HG03432 (cell line): Measurements from ENCODE around the gene FGGY.
A peak's percentile ranks its signal among the peaks of the same experiment; 100 is the strongest.

ENCODE experiments used
- ATAC-seq: cut with Tn5 transposase; IDR thresholded peaks from one replicate; pipeline ENCODE4 v1.9.1; 2021; ENCODE audit warnings: mild to moderate bottlenecking, moderate library complexity; ENCODE audit not compliant: unreplicated experiment

FGGY gene

DNA sequence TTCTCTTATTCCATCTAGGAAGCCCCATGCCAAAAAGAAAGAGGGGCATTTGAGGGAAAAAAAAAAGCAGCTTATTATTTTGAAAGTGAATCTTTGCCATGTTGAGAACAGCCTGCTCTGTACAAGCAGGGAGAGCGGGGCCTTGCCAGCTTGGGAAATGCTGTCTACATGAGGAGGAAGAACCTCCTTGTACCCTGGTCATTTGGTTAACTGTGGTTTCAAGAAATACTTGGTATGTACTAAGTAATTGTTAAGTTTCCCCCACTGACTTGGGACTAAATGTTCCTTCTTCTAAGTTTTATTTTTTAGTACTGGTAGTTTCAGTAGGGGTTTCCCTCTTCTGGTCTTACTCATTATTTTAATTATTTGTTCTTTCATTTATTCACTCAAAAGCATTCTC lies 373.8 kb downstream of the FGGY start:
- no peak for ATAC-seq

GRCh38 chr1:59671066-59671952 lies 374.4 kb downstream of the FGGY start:
- ATAC-seq: no peak

- ATAC-seq: no peak
Observed at GRCh38 chr1:59671953-59672305, 375.0 kb downstream of the FGGY start.

DNA sequence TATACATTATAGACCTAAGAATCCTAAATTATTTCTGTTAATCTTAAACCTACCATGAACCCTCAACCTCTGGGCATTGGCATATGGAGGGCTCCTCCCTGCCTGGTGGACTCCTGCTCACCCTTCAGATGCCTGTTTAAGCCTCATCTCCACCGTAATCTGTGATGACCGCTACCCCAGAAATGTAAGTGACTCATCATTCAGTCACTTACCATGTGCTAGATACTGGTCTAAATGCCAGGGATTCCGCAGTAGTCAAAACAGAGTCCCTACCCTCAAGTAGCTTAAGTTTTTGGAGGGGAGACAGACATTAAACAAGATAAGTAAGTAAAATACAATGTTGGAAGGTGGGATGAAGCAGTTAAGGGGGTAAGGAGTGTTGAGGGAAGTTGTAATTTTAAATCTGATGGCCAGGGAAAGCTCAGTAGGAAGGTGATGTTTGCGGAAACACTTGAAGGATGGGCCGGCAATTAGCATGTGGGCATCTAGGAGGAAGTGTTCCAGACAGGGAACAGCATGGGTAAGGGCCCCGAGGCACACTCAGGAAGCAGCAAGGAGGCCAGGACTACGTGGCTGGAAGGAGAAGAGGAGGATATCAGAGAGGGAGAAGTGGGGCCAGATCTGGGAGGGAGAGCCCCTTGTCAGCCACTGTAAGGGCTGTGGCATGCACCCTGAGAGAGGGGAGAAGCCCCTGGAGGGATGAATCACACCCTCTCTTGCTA lies 376.1 kb downstream of the FGGY start:
- peak; percentile 44 for ATAC-seq

DNA sequence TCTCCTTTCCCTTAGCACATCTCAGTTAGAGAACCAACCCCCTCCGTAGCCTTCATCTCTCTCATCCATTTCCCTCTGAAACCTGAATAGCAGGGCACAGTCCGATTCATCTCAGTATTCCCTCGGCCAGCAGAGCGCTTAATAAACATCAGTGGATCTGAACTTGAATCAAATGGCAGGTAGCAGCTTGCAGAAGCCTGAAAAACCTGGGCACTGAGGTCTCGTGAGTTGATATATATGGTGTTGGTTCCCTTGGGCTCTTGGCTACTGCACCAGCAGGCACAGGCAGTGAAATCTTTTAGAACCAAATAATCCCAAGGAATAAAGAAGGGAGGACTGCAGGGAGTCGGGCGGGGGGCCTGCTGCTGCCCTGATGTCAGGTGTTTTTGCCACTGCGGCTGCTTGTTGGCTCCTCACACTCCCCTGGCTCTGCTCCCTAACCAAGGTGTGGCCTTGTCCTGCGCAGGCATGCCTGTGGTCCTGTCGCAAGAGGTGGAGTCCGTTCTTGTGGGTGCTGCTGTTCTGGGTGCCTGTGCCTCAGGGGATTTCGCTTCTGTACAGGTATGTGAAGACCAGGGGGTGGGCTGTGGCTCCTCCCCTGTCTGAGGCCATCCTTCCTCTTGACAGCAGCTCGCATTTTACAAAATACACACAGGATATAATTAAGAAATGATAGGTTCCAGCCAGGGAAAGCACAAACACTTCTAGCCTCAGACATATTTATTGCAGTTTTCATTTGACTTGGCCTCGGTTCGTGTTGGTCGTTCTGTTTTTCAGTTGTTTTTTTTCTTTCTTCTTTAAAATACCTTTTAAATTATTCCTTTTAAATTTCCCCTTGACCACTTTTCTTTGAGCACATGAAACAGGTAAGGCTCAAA lies 376.9 kb downstream of the FGGY start:
- ATAC-seq: no peak

DNA sequence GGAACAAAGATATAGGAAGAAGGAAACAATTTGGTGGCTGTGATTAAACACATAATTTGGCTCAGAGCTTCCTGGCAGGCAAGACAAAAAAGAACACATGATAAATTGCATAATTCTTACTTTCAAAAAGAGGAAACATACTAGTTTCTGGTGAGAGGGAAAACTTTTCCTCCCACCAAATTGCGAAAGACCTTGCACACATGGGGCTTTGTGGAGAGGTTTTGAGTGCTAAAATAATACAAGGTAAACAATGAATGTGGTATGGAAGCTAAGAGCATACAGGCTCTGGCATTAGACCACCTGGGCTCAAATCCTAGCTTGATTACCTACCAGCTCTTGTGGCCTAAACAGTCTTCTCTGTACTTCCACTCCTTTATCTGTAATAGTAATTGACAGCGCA lies 377.7 kb downstream of the FGGY start:
- ATAC-seq: no peak

DNA sequence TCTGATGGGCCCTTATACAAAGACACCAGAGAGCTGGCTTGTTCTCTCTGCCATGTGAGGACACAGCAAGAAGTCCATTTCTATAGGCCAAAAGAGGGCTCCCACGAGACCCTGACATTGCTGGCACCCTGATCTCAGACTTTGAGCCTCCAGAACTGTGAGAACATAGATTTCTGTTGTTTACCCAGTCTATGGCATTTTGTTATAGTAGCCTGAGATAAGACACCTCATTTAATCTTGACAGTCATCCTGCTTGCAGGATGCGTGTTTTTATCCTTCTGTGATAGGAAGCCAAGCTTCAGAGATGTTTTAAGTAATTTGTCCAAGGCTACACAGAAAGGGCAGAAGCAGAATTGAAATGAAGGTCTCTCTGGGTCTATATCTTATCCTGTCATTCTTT lies 379.0 kb downstream of the FGGY start:
- no peak for ATAC-seq

- ATAC-seq: no peak
Observed at GRCh38 chr1:59678040-59678439, 381.1 kb downstream of the FGGY start.

DNA sequence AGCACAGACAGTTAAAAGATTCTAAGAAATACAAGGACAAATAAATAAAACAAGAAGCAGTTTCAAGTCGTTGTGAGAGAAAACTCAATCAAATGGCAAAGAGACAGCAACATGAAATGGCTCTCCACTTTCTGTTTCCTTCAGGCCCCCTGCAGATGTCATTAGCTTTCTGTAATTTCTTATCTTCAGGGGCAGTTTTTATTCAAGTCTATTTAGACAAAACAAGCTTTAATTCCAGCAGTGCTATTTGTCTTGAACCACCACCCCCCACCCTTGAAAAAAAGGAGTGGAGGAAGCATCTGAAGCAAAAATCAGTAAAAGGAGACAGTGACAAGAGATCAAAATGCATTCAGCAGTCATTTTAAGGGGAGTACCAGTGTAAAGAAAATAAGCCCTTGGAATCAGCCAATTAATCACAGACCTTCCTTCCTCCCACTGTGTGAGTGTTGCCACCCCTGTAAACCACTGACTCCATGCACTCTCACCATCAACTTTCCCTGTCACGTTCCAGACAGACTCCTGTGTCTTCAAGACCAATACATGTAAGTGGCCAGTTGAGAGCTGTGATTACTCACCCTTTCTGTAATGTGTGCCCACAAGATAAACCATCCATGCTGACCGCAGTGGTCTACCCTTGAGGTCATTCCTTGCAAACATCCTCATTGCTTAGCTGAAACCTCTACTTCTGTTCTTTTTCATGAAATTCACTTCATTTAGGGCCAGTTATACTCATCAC lies 381.8 kb downstream of the FGGY start:
- no peak for ATAC-seq

DNA sequence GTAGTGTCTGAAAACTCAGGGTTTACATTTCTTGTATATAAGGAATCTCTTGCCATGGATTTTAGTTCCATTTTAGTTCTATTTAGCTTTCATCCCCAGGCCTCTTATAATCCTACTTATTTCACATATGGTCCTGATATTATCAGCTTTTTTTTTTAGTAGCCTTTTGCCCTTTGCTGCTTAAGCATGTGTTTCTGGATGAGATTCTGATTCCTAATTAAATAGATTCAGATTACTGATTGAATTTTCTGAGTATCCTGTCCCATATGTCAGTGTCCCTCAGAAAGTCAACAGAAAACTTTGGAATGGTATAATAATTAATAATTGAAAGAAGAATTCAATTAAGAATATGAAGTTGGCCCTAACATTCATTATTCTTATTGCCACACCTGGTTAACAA lies 383.1 kb downstream of the FGGY start:
- no peak for ATAC-seq

GRCh38 chr1:59682396-59683080 lies 385.6 kb downstream of the FGGY start:
- no peak for ATAC-seq

- ATAC-seq: no peak
Observed at GRCh38 chr1:59683197-59683596, 386.3 kb downstream of the FGGY start.

GRCh38 chr1:59684698-59685097 lies 387.8 kb downstream of the FGGY start:
- ATAC-seq: no peak

- no peak for ATAC-seq
Observed at GRCh38 chr1:59685101-59685500, 388.2 kb downstream of the FGGY start.

DNA sequence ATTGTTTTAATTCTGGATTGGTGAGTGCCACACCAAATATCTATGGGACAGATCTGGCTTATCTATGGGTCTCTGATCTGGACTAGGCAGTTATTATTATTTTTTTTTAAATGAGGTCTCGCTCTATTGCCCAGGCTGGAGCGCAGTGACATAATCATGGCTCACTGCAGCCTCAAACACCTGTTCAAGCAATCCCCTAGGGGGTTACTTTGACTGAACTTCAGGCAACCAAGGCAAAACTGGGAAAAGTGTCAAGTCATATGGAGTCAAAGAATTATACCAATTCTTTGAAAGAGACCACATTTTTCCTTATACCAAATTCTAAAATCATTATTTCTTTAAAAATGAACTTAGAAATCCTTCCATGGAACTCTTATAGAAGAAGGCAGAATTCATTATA lies 388.8 kb downstream of the FGGY start:
- no peak for ATAC-seq

GRCh38 chr1:59686170-59686569 lies 389.3 kb downstream of the FGGY start:
- ATAC-seq: no peak

DNA sequence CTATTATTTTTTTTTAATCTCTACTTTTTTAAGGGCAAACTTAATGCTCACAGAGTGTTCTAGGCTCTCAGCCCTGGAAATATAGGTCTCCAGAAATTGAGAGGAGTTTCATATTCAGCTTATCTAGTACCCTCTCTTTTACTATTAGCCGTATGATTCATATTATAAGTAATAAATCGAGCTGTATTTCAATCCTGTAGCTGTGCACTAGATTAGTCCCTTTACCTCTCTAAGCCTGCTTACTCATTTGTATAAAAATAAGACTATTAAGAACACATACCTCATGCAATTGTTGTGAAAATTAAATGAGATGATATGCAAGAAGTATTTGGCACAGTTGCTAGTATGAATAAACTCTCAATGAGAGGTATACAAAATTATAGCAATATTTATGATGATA lies 389.7 kb downstream of the FGGY start:
- no peak for ATAC-seq

DNA sequence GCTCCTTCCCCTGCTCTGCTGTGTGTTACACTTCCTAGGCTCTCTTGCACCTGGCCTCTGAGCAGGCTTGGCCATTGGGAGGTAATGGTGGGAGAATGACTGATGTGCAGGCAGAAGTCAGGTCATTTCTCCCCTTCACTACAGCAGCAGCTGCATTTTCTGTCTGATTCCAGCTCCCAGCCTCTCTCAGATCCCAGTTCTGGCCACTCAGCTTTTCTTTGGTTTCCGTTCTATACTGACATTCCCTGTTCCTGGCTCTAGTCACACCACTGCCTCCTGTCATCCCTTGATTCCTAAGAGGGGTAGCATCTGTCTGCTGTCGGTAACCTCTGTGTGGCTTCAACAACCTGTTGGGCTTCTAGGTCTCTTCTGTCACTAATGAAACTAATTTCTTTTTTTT lies 390.2 kb downstream of the FGGY start:
- ATAC-seq: no peak

DNA sequence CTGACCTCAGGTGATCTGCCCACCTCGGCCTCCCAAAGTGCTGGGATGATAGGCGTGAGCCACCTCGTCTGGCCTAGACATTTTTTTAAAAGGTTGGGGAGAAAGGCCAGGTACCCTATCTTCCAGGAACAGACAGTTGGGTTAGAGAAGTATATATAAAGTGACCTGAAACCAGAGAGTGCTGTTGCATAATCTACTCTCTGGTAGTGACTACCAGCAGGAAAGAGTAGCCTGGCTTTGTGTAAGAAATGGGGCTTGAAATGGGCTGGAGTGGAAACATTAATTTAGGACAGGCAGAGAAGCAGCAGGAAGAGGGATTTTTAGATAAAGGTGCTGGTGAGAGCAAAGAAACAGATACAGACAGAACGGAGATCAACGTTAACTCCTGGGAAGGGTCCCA lies 392.1 kb downstream of the FGGY start:
- no peak for ATAC-seq

- ATAC-seq: no peak
Observed at GRCh38 chr1:59689730-59690129, 392.8 kb downstream of the FGGY start.
